ENCODE measurements around the gene CDC42. TPM values are rescaled to one million over a fixed set of nuclear protein-coding genes. Genes with fewer than 3 reads are reported as not detected.

The CDC42 gene
- total and polyA plus RNA-seq, 2 of the 4 experiments (the other 2 are of a cell fraction) = 162 to 609 TPM

DNA sequence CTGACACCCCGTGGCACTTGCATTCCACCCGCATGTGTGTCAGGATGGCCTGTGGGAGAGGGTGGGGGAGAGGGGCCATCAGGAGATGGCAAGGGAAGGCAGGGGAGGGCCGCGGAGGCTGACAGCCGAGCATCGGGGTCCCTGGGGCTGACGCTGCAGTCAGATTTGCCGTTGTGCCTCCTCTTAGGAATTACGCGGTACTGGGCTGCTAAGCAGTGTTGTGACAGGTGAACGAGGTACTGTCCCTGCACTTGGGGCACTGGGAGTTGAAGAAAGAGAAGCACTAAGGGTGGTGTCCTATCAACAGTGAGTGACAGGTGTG lies 67.9 kb downstream of the CDC42 start:
- peaks cover 69% of the 10 kb centered on the region for H4K20me1 ChIP-seq (ENCODE audit: insufficient read depth, low read length)
- CTCF ChIA-PET = no interaction called here

More for the DNA sequence above, 67.9 kb downstream of the CDC42 start:
- H2AFZ ChIP-seq (replicated peaks; ENCODE audit: low read length, poor library complexity) = no peak overlapping the region
- dilution Hi-C loops (cut with HindIII; ENCODE audit: low sequenced_read_pairs, unreplicated experiment) (no loop called here), in situ Hi-C loops (cut with MboI; ENCODE audit: low sequenced_read_pairs) (no loop called here), intact Hi-C loops (cut with micrococcal nuclease) (no loop called here)
- H3K18ac ChIP-seq (ENCODE audit: low read depth, low read length) = no peak overlapping the region
- no peak overlapping the region for H2AK9ac ChIP-seq (replicated peaks; ENCODE audit: low read depth, low read length, poor library complexity)
- WGBS, 2 experiments (ENCODE audit: extremely low coverage in 2 of 2, insufficient read length in 1 of 2) = 81% methylated on average over 9 of the region's 11 CpGs; no CpG with 5 or more reads in 1 of the 2 experiments
- H3K23ac ChIP-seq (ENCODE audit: low read depth, low read length) = no peak overlapping the region
- no peak overlapping the region for H4K91ac ChIP-seq (ENCODE audit: insufficient read depth, low read depth, low read length)
- H4K8ac ChIP-seq (ENCODE audit: low read depth in 2 of 2, low read length in 2 of 2) = no peak overlapping the region
- no peaks in the 10 kb centered on the region for H3K9me3 ChIP-seq (ENCODE audit: control insufficient read depth, insufficient read depth, low read length)
- H3K4me1 ChIP-seq (ENCODE audit: control insufficient read depth, insufficient read depth, low read length) = peaks cover 4% of the 10 kb centered on the region; the same call in 1 of the 2 replicates
- H2BK15ac ChIP-seq (ENCODE audit: low read depth, low read length) = no peak overlapping the region
- POLR2A ChIA-PET (ENCODE audit: unreplicated experiment) = no interaction called here
- H3K4ac ChIP-seq (ENCODE audit: low read depth, low read length) = no peak overlapping the region
- no peak overlapping the region for H4K5ac ChIP-seq (ENCODE audit: low read depth, low read length)
- no peak overlapping the region for H3K4me2 ChIP-seq (ENCODE audit: low read depth, low read length)
- H3K4me3 ChIP-seq (ENCODE audit: insufficient read depth, low read depth, low read length) = no peak overlapping the region
- H3K14ac ChIP-seq (replicated peaks; ENCODE audit: low read depth, low read length) = no peak overlapping the region
- peaks cover 30% of the 10 kb centered on the region; the same call in 1 of the 2 replicates for H3K9me1 ChIP-seq (ENCODE audit: insufficient read depth, low read length)
- no peak overlapping the region for H2BK5ac ChIP-seq (ENCODE audit: low read depth, low read length, poor library complexity, severe bottlenecking)
- peaks cover 24% of the 10 kb centered on the region for H3K36me3 ChIP-seq (ENCODE audit: control insufficient read depth, insufficient read depth, low read length)
- BruUV-seq (replicated peaks) = no TSS peak
- H3K27ac ChIP-seq (ENCODE audit: insufficient read depth, low read length) = no peak overlapping the region
- DNase-seq (no peak), ATAC-seq (ENCODE audit: low read depth) (no peak)
- H3K79me1 ChIP-seq (ENCODE audit: low read depth in 1 of 2, low read length in 2 of 2) = peaks cover 20 to 77% of the 10 kb centered on the region in 2 experiments
- H2BK20ac ChIP-seq (ENCODE audit: low read depth, low read length) = no peak overlapping the region
- no peak overlapping the region for H2BK120ac ChIP-seq (ENCODE audit: low read depth, low read length)
- no peak overlapping the region for H2AK5ac ChIP-seq (ENCODE audit: low read depth, low read length)
- no peak overlapping the region for H3K9ac ChIP-seq (ENCODE audit: low read depth, low read length)
- no peak for TF ChIP-seq RAD21 (IDR thresholded peaks at IDR 0.05; ENCODE audit: low read length)
- no peak for TF ChIP-seq RCOR1 (IDR thresholded peaks at IDR 0.05; ENCODE audit: insufficient replicate concordance, low read length)
- H3K27me3 ChIP-seq (ENCODE audit: control insufficient read depth, insufficient read depth, low read length) = no peaks in the 10 kb centered on the region
- H3K56ac ChIP-seq (ENCODE audit: extremely low read depth, insufficient read depth, low read length) = no peak overlapping the region

Measured in IMR-90 (cell line).